NCI-H2227 treated with DMSO at 0.1 percent for 48 hours (cell line): ENCODE results near the gene DLG4.
"Not testable (repeated sequence)": the region's sequence is repeated elsewhere in the genome, so short reads cannot be mapped to it uniquely, and the experiment has no call there.

Experiments used
- DNase-seq: peaks from one replicate; lab custom pipeline; 2025; lab: John Stamatoyannopoulos, UW

DLG4 gene

GRCh38 chr17:7249214-7249613 lies 29.6 kb upstream of the DLG4 start:
- no peak for DNase-seq

GRCh38 chr17:7248796-7249195 lies 29.2 kb upstream of the DLG4 start:
- DNase-seq, result no peak

- no peak for DNase-seq
Observed at GRCh38 chr17:7246779-7247178, 27.1 kb upstream of the DLG4 start.

GRCh38 chr17:7243838-7244237 lies 24.2 kb upstream of the DLG4 start:
- DNase-seq, result not testable (repeated sequence)

GRCh38 chr17:7243453-7243729 lies 23.8 kb upstream of the DLG4 start:
- no peak for DNase-seq

GRCh38 chr17:7242717-7243452 lies 23.2 kb upstream of the DLG4 start:
- DNase-seq, result peak; percentile 90

- DNase-seq, result peak; percentile 89
Observed at GRCh38 chr17:7241783-7242716, 22.4 kb upstream of the DLG4 start, which contains the start of gene GABARAP. Gene GABARAP, minus strand, starts transcription at chr17:7242449. Its CDS starts 119 bp downstream, at chr17:7242330.

- DNase-seq, result no peak
Observed at GRCh38 chr17:7241090-7241733, 21.6 kb upstream of the DLG4 start.

- no peak for DNase-seq
Observed at GRCh38 chr17:7240375-7240774, 20.7 kb upstream of the DLG4 start.

- DNase-seq, result peak; percentile 94
Observed at GRCh38 chr17:7239091-7240027, 19.7 kb upstream of the DLG4 start, which contains the start of gene PHF23. Gene PHF23, minus strand, starts transcription at chr17:7239457. Its CDS starts 178 bp downstream, at chr17:7239279.

- DNase-seq, result no peak
Observed at GRCh38 chr17:7238420-7239090, 18.9 kb upstream of the DLG4 start.

- peak; percentile 20 for DNase-seq
Observed at GRCh38 chr17:7237761-7238419, 18.3 kb upstream of the DLG4 start.

GRCh38 chr17:7237266-7237760 lies 17.7 kb upstream of the DLG4 start:
- no peak for DNase-seq

- no peak for DNase-seq
Observed at GRCh38 chr17:7236808-7237207, 17.2 kb upstream of the DLG4 start.

- DNase-seq, result no peak
Observed at GRCh38 chr17:7235693-7236665, 16.3 kb upstream of the DLG4 start.

GRCh38 chr17:7234083-7234951 lies 14.7 kb upstream of the DLG4 start, which contains the start of gene DVL2:
Gene DVL2, minus strand, starts transcription at chr17:7234517. Its CDS starts 255 bp downstream, at chr17:7234262.
- peak; percentile 93 for DNase-seq

- DNase-seq, result no peak
Observed at GRCh38 chr17:7233701-7234082, 14.1 kb upstream of the DLG4 start.

- no peak for DNase-seq
Observed at GRCh38 chr17:7232114-7232513, 12.5 kb upstream of the DLG4 start.
